GM18517 (cell line): Measurements from ENCODE around the gene OTP.

Source experiments
- ATAC-seq: cut with Tn5 transposase; IDR thresholded peaks from one replicate; pipeline ENCODE4 v1.9.1; 2021; ENCODE audit warnings: mild to moderate bottlenecking, moderate library complexity; ENCODE audit not compliant: unreplicated experiment

The OTP gene

DNA sequence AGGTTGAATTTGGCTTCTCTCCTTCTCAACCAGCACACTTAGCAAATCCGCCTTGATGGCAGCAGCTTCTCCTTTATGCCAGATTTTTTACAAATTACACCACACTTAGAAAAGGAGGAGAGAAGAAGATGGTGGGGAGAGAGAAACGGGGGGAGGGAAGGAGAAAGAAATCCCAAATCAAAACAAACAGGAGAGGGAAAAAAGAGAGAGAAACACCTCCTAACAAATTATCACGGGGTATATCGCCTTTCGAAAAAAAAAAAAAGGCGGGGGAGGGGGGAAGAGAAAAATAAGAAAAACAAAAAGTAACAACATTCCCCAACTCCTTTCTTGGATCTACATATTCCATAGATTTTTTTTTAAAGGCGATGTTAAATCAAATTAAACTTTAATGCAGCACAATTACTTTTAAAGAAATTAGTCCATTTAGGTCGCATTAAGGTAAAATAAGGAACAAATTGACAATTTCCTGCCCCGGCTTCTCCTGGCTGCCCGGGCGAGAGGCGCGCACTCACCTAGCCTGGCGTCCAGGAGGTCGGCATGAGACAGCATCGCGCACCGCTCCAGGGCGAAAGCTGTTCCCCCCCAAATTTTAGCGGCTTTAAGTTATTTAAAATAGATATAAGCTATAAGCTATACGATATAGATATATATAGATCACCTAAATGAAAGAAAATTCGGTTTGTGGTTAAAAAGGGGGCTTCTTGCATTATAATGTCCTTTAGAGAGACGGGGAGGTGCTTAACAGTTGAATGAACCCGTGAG lies at the start of gene OTP:
Gene OTP, minus strand, starts transcription at position 716 of the 765 bp plus-strand sequence. Its CDS starts 164 bp downstream, at position 552.
- ATAC-seq = no peak

DNA sequence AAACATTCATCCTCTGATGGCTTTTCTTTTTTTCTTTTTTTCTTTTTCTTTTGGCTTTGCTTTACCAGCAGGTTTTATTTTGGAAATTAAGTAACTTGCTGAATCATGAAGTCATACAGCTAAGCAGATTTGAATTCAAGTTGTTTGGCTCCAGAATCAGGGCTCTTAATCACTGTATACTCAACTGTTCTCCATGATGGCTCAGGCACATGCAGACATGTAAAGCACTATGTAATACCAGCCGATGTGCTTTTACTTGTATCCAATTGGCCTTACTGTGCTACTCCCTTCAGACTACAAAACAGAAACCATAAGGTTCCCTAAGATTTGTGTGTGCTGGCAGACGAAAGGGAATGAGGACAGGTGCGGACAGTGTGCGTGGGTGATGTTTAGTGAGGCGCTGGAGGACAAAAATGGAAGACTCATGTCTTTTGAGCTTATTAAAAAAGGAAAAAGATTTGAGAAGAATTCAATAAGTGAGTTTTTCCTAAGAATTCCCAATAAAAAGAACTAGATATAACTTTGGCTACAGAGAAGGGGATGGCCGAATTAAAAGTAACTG lies 44.7 kb upstream of the OTP start:
- ATAC-seq = no peak

DNA sequence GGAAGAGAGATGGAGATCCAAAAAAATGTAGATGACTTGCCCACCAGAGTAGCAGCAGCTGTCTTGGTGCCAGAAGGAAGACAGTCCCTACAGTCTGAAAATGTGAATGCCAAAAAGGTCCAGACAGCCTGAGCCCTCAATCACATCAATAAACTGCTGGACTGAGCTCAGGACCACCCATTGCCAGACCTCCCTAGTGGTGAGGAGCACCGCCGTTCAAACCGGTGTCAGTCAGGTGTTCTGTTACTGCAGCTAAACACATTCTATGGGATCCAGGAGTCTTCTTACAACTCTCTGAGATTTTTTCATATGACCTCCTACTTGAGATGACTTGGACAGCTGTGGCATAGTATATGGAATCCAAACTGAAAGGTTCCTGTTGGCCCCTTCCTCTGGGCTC lies 32.0 kb upstream of the OTP start:
- ATAC-seq = no peak

DNA sequence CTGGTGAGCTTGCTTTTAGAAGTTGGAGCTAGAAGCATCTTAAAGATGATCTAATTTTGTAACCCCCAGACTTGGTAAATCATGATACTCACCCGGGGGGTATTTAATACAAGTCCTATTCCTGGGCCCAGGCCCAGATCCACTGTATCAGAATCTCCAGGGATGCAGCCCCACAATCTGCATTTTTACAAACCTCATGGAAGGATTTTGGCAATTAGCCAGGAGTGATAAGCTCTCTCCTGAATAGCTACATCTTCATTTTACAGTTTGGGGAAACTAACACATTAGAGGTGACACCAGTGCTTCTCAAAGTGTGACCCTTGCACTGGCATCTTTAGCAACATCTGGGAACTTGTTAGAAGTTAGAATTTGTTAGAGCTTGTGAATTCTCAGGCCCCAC lies 31.2 kb upstream of the OTP start:
- no peak for ATAC-seq

DNA sequence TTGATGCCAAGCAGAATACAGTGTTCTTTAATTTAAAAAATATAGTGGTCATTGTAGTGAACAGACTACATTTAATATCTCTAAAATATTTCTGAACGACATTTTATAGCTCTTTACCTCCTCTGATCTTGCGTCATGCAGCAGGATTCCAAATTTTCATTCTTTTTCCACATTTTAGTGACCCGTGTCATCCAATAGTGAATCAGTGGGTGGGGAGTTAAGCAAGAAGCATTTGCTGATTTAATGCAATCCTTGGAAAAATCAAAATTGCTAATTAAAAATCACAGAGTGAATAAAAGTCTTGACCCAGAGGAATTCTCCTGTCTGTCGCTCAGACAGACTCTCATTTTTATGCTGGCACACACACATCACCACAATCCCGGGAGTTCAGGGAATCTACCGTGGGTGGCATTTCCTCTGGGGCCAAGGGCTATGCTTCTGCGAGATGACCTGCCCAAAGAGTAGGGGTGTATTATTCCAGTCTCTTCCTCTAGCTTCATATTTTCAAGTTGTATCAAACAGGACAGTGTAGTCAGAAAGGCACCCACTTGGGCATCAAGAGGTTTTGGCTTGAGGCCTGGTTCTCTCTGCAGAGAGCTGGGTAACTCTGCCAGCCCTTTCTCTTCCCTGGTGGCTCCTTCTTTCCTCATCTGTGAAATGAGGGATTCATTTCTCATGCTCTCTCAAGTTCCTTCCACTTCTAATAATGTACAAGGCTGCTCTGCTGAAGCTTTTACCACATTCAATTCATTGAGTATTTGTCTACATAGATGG lies 24.8 kb upstream of the OTP start:
- no peak for ATAC-seq

DNA sequence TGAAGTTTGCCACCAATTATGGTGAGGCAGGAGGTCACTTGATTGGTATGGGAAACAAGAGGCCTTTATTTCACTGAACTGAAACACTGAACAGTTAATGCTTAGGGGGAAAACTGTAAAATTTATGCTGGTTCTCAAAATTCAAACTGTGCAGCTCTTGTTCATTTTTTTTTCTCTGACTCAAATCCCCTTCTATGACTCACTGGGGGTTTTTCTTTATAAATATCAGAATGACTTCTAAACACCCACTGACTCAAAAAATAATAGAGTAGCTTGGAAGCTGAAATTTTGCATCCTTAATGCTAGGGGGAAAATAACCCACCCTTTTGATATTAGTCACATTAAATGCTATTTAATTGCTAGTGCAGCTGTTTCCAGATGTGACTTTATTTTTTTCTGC lies 24.1 kb upstream of the OTP start:
- ATAC-seq = no peak

DNA sequence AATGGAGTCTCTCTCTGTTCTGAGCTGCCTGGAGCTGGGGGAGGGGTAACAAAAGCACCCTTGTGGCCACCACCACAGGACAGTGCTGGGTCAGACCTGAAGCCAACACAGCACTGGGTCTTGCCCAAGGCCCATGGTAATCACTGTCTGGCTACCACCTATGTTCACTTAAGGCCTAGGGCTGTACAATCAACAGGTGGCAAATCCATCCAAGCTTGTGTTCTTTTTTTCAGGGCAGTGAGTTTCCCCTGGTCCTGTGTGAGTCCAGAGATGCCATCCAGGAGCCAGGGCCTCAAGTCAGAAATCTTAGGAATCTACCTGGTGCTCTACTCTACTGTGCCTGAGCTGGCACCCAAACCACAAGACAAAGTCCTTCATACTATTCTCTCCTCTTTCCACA lies 20.1 kb upstream of the OTP start:
- no peak for ATAC-seq

DNA sequence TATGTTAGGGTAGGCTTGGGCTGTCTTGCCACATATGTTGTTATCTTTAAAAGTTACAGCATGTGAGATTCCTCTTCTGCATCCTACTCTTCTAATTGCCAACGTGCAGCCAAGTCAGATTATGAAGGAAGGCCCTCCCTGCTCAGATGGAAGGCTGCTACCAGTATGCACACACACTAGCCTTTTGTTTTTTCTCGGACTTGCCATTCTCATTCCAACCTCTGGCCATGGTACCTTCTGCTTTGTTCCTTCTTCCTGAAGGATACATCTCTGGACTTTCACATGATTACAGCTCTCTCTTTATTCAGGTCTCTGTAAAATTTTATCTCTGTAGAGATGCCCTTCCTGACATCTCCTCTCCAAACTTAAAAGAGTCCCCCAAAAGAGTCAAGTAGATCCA lies 12.8 kb upstream of the OTP start:
- no peak for ATAC-seq

DNA sequence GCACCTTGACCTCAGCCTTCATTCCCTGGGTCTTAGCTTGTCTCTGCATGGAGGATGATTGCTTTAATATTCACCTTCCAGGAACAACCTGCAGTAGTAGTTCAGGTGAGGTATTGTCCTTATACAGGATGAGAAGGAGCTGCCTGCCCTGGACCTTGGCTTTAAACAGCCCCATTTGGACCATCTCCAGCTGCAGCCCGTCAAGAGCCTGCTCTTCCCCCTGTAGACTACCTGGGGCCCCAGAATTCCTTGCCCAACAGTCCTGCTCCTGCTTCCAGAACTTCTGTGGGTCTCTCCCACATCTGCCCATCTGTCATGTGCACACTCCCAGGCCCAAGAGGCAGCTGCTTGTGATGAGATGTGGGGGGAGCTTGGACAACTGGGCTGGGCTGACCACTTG lies 12.2 kb upstream of the OTP start:
- ATAC-seq = no peak

DNA sequence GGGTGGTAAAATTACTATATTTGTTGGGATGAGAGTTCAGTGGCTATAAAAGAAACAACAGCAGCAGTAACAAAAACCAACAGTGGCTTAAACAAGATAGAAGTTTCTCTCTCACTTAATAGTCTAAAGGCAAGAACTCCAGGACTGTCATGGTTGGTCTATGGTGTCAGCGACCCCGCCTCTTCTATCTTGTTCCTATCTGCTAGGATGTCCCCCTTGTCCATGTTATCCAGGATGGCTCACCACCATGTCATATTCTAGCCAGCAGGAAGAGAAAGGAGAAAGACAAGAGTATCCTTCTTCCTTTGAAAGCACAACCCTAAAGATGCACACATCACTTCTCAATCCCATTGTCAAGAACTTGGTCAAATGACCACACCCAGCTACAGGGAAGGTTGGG lies 11.3 kb upstream of the OTP start:
- ATAC-seq = no peak

DNA sequence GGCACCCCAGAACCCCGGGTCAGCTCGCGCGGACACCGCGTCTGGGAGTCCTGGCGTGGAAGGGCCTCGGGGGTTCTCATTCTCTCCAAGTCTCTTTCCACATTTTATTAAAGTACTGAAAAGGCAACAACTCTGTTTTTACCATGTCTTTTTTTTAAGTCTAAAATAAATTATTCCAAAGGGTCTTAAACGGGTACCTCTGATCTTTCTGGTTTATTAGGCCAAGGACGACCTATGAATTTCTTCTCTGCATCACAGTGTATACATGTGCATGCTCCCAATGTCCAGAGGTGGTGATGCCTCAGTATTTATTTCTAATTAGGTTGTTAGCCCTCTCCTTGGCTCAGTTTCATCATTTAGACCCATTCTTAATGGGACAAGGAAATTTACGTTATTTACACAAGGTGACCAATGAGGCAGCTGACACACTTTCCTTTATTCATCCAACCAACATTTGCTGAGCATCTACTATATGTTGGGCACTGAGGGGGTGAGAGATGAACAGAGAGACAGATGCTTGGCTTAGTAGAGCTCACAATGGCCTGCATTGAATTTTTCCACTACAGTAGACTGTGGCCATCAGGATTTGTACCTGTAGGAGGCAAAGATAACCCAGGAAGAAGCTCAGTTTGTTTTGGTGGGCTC lies 7.6 kb upstream of the OTP start:
- no peak for ATAC-seq

DNA sequence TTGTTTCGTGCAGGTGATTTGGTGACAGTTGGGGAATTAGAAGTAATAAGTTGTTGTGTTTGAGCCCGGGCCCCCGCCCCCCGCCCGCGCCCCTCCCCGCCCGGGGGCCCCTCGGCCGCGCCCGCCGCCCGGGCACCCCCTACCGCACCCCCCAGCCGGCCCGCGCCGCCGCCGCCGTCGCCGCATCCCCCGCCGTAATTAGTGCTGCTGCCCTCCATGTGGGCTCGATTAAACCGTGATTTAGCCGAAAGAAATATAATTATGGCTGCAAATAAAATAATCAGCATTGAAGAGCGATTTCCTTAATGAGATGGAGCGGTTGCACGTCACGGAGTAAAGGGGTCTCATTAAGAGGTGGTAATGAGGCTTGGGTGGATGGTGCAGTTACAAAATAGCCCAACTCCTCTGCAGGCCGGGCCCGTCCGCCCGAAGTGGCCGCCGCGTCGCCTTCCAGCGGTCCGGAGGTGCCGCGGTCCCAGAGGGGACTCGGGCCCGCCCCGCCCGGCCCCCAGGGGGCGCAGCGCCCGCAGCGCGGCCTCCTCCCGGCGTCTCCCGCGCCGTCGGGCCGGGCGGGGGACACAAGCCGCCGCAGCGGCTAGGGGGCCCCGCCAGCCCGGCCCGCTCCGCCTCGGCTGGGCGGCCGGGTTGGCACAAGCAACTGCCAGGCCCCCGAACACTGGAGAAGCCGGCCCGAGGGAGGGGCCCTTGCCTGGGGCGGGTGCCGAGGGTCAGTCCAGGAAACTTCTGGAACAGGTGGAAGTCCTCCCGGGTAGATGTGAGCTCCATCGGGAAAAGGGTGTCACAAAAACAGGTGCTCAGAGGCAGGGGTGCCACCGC lies 6.9 kb upstream of the OTP start:
- ATAC-seq = no peak

DNA sequence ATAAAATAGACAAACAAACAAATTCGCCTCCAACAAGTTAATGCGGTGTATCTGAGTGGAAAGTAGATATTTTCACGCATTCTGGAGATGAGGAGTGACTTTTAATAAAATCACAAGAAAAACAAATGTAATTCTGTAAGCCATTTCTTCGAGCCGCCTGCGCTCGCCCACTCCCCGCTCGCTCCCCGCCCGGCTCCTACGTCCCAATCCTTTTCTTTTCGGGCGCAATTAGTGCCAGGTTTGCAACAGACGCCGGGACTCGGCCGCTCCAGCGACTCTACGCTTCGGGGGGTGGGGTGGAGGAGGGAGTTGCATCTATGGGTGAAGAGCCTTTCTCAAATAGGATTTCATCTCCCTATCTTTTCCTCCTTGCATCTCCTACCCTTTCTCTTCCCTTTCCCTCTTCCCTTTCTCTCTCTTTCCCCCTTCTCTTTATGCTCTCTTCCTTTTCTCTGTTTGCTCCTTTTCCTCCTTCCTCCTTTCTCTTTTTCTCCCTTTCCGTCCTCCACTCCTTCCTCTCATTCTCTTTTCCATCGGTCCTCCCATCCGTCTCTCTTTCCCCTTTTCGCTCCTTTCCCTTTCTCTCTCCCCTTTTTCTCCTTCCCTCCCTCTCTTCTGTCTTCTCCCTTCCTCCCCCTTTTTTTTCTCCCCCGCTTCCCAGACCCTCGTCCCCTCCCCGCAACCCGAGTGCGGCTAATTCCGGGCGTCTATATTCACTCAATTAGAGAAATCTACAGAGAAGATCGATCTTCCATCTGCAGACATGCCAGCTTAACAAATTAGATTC lies 6.1 kb upstream of the OTP start:
- no peak for ATAC-seq

DNA sequence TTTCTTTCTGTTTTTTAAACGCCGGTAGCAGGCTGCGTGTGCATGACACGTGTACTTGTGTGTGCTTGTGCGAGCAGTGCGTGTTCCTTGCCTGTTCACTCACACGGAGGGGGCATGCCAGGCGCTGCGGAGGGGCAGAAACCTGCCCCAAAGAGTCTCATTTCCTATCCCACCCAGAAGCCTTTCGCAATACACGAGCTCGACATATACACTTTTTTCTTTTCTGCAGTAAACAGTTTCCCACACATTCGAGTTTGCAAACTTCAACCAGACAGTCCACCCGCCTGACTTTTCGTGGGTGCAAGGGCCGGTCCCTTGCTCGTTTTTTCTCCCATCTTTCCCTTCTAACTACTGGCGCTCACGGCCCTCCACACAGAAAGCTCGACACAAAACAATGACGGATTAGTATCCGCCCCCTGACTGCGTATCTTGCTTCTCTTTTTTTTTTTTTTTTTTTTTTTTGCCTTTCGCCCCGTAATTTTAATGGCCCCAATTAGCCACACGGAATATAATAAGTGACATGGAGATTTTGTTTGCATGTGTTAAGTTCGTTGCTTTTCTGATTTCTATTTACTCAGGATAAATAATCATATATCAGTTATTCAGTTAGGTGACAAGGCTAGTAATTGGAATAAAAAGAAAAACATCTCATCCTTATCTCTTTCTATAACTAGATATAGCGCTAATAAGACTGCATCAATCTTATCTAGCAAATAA lies 5.3 kb upstream of the OTP start:
- ATAC-seq = no peak

DNA sequence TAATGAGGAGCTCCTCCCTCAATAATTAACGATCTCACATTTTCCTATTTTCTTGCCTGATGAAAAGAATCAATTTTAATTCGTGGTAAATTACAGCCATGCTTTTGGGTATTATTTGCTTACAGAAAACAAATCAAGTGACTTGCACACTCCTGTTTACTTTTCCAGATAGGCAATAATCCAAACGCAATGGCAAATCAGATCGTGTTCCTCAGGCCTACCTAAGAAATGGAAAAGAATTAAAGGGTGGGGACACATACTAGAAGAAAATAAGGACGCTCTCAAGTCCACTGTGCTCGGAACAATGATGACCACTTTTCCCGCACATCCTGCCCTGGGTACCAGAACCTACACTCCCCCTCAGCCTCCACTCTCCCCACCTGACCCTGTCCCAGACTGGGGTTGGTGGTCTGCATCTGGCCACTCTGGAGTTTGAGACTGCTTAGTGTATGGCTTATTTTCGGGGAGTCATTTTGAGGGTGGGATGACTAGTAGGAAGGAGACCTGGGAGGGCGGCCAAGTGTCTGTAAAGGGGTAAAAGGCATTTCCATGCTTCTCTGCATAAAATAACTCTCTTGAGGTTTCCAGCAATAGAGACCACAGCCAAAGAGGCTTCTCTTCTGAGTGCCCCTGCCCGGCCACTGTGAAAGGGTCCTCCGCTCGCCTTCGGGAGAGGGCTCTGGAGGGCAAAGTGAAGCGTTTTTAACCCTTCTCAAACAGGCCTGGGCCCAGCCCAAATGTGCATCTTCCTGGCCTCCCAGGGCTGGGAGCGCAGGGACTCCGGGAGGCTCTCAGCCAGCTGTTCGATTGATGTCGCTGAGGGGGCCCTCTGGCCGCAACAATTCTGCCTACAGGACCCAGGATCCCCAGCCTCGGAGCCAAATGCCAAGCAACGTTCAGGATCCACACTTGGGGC lies 4.5 kb upstream of the OTP start:
- no peak for ATAC-seq

DNA sequence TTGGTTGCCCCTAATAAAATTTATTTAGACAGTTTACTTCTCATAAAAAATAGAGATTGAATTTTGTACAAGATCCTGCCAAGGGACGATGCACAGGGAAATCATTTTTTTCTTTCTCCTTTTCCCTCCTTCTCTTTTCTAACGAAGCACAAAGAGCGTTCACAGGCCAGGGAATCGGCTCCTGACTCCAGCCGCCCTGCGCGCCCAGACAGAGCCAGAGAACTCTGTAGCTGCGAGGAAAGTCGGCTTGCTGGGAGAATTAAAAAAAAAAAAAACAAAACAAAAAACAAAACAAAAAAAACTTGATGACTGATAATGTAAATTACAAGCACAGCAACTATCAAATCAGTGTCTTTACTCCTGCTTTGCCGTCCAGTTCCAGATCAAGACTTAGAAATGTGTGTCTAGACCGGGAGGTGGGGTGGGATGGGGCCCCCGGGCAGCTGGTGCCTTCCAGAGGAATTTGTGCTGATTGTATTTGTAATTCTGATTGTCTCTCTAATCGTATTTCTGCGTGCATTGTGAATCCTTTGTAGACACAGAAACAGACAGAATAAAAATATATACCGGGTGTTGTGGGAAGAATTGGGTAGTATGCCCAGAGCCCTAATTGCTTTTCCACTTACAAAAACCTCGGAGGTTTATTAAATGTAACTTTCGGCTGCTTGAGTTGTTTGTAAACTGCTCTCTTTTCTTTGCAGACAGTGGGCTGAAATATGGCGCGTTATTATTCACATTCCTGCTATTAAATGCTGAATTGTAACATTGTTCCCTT lies 3.6 kb upstream of the OTP start:
- no peak for ATAC-seq

DNA sequence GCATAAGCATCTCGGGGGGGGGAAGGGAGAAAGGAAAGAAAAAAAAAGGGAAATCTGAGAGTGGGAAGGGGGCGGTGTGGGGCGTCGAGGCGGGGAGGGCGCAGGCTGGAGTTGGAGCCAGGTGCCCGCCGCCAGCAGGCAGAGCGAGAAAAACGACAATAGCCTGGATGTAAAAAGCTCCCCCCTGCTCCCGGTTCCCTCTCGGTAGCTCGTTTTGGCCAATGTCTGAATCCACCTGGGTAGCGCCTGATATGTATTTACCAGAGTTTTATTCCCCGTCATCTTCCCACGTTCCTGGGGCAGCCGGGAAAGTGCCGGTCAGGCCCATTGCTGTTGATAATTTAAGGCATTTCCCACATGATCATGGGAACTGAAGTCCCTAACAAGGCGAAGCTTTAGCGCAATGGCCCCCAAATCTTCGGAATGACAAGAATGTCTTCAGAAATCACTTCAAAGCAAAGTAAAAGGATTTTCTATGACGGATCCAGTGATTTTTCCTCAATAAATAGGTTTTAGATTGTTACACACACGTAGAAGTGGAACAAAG lies 3.0 kb upstream of the OTP start:
- no peak for ATAC-seq
